ENCODE data around the gene VTI1A.

The VTI1A gene

DNA sequence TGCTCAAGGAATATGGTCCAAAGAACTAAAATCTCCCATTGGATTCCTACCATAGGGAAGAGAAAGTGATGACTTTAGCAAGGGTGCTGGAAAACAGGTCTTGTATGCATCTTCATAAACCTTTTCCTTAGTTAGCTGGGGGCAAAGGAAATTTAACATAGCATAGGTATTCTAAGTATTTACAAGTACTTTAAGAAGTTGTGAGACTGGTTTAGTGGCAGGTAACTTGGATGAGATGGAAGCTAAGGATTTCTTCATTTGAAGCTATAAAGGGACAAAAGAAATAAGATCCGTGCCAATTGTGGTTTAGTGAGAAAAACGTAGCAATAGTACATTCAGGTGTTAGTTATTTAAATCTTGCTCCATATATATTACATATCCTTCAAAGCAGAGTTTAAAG is 319.6 kb downstream of the VTI1A start:
- DNase-seq, result no peak

DNA sequence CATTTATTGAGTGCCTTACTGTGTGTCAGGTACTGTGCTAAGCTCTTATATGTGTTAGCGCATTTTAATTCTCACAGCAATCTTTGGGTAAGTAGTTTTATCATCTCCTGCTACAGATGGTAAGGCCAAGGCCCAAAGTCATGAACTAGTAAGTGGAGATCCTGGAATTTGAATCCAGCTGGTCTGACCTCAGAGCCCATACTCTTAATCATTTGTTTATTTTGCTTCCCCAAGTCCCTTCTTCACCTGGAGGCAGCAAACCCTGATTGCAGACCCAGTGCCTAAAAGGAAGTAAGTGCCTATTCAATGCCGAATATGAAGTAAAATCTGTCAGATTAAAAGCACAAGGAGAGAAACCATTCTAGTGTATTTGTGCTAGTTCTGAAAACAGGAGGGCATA is 320.1 kb downstream of the VTI1A start:
- no peak for DNase-seq

DNA sequence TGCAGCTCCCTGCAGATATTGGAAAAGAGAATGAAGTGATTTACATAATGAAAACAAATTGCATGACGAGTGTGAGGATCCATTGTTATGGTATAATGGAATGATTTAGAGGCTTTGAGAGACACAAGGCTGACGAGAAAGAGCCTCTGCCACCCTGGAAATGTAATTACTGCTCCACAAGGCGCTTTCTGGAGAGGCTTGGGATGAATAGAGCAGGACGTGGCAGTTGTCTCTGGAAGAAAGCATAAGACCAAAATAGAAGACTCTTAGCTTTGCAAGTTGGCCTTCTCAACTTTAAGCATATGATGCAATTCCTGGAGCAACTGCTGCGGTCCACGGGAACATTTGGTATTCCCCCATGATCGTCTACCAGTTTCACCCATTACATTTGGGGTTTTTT is 321.1 kb downstream of the VTI1A start:
- no peak for DNase-seq

DNA sequence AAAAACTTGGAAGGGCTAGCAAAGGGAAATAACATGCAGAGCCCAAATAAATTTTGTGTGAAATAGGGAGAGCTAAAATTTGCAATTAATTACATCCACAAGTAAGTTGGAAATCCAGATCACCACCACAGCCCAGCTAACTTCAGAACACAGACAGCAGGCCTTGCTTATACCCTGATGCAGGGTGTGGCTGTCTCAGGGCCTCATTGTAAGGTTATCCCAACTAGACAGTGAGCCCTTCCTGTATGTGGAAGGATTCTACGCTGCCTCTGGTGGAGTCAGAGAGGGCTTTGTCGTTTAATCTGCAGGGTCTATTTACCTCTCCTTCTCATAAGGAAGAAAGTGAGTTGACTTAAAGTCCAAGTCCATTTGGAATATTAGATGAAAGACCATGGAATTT is 322.1 kb downstream of the VTI1A start:
- no peak for DNase-seq

DNA sequence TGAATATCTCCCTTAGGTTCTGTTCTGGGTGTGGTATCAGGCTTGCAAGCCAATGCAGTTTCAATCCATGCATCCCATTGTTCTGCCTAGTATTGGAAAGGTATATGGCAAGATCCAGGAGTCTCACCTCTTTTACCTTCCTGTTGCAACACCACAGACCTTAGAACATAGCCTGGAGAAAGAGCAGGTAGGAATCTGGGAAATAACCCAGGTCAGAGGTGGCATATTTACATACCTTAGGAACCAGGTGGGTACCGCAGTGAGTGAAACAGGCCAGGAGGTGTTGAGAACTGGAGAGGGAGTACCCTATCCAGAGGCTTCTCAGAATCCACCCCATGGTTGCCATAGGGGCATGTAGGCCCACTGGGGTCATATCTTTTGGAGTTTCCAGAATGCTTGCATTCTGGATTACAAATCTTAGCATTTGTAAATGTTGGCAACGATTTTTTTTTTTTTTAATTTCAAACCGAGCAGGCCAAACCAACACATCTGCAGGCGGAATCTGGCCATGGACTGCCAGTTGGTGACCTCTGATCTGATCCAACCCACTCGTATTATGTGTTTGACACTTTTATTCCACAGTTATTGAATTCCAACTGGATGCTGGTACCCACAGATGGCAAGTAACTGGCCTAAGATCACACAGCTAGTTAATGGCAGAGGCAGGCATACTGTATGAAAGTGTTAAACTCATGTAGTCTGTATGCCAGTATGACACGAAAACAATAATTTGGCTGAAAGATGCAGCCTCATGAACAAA is 322.8 kb downstream of the VTI1A start:
- DNase-seq, result no peak

DNA sequence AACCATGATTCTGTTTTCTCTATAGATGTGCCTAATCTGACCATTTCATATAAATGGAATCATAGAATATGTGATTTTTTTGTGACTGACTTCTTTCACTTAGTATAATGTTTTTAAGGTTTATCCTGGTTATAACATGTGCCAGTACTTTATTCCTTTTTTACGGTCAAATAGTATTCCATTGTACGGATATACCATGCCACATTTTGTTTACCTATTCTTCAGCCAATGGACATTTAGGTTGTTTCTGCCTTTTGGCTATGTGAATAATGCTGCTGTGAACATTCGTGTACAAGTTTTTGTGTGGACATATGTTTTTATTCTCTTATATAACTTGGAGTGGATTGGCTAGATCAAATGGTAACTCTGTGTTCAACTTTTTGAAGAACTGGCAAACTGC is 324.7 kb downstream of the VTI1A start:
- no peak for DNase-seq

DNA sequence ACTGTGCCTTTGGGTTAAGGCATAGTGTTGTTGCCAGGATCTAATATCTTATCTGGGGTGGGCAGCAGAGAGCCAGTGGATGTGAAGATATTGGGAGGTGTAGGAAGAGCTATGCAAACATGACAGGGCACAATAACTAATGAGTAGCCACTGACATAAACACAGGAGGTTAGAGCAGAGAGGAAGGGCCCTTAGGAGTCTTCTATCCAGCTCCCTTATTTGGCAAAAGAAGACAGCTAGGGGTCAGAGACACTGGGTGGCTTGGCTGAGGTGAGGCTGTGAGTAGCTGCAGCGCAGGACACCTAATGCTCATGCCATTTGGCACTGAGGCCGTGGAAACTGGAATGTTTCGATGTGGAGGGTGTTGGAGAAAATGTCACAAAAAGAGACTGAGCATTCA is 326.8 kb downstream of the VTI1A start:
- DNase-seq, result no peak

DNA sequence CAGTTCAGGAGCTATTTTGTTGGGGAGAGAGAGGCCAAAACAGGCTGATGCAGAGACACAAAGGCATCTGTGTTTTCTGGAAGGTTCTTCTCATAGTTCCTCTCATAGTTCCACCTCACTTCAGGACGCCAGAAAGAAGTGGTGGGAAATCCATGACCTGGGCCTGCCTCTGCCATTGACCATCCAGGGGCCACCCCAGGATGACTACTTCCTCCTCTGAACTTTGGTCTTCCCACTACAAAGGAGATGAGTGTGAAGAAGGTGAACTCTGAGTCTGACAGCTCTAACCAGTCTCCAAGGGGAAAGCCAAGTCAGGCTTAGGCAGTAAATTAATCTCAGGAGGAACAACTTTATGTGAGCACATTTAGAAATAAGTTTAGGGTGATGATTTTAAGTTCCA is 327.2 kb downstream of the VTI1A start:
- no peak for DNase-seq

DNA sequence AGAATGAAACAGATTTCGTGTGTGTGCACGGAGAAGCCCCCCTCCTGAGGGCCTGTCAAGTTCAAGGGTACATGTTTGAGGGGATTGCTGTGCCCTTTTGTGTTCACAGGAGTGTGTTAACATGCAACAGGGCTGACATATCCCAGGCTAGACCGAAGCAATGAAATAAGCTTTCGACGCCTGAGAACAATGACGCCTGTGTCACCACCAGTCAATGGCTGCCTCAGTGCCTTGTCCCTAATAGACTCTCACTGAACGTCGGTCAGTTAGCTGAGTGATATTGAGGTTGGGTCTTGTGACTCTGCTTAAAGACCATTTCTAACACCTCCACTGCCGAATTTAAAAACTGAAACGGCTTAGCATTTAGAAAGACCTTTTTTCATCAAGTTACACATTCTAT is 327.8 kb downstream of the VTI1A start:
- DNase-seq, result no peak

DNA sequence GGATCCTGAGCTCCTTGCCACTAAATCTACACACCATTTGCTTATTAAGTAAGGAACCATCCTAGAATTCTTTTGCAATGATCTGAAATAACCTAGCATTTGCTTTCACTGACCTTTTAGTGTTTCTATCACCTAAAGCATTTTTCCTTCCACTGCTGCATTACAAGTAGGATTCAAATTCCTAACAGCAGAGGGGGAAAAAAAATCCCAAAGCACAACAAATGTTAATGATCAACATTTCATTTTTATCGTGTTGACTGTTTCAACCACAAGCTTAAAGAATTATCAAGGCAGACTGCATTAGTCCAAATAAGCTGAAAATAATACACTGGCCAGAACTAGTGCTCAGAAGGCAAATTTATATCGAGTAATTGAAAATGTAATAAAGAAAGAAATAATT is 328.4 kb downstream of the VTI1A start:
- DNase-seq, result no peak

DNA sequence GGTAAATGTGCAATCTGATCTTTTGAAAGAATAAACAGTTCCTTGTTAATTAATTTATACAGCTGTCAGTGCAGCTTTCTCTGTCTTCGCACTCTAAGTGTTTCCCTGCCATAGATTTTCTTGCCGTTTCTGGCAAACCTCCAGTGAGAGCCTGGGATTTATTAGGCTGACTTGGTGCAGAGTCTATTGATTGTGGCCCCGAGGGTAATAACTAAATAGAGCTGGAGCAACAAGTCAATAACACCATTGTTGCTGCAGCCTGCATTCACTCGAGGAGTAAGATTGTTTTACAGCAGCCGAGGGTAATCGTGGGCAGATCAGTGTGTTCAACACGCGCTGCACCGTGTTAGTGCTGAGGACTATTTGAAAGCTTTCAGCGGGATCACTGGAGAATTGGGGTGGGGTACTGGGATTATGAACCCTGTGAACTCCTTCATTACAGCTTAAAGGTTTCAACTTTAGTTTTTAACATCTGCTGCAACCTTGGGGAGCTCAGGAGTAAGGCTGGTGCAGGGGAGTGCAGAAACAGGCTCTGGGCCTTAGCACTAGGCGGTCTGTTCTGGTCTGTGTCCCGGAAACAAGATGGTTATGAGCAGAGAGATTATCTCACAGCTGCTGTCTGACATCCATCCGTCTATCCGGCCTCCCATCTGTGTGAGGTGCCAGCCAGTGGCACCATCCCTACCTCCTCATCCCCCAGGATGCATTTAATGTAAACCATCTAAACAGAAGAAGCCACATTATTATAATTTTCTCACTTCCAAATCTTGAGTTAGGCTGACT is 329.1 kb downstream of the VTI1A start:
- peak; percentile 41 for DNase-seq

DNA sequence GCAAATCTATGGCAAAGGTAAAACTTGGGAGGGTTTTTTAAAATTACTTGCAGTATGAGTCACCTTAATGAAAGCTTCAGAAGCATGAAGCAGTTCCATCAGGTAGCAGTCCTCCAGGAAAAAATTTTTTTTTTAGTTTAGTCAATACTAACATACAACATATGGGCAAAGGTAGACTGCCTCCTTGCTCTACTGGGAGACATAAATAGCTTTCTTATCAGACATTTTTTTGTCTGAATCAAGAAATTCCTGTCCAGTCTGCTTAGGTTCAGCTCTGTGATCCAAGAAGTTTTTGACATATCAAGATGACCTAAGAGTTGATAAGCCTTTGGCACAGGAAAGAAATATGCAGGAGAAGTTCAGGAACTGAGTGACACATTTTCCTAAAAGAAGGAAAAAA is 331.6 kb downstream of the VTI1A start:
- DNase-seq, result no peak

DNA sequence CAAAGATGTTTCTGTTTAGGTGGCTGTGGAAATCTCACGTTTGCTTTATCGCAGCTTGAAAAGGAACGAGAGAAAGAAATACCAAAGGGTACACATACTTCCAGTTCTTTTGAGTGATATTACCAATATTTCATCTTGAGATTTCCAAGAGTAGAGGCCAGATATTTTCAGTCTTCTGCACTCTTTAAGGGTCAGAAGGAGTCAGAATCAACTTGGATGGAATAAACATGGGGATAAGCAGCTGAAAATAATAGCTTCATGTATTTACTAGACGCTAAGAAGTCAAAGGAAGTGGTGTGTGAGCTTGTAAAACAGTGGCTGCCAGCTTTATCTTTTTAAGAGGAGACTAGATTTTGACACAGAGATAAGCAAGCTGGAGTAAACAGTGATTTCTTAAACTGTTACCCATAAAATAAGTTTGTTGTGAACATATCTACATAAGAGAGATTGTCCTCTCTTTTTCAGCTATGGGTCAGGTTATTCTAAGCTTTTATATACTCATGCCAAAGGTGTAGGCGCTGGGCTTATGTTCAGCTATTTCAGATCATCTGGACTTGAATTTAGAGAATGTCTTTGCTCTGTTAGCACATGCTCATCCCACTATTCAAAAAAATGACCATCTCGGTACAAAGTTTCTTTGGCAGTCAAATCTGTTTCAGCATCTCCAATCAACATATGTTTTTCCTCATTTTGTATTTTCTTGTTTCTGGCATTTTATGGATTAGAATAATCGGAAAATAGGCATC is 332.2 kb downstream of the VTI1A start:
- no peak for DNase-seq

DNA sequence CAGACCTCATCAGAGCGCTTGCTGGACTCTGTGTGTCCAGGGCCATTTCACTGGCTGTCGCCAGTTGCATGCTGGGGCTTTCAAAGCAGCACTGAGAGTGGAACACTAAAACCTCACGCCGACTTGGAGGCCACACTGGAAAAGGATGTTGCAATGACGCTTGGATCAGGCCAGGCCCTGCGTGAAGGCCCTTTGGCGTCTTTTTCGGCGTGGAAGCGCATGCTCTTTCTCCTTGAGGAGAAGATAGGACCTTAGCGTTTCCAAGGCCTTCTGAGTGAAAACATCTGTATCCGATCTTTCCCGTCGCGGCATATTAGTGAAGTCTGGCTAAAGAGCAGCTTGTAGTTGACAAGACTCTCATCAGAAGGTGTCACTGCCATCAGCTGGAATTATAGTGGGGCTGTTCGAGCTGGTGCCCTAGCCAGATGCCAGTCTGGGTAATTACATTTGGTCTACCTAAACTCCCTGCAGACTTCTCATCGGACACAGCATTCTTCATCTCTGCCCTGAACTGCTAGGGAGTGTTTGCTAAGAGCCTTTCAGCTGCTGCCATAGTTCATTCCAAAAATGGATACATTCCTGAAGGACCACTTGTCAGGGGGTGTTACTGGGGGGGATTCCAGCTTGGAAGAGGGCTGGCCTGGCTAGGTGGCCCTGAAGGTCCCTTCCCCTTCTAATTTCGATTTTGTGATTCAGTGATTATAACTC is 335.3 kb downstream of the VTI1A start:
- peak; percentile 82 for DNase-seq

DNA sequence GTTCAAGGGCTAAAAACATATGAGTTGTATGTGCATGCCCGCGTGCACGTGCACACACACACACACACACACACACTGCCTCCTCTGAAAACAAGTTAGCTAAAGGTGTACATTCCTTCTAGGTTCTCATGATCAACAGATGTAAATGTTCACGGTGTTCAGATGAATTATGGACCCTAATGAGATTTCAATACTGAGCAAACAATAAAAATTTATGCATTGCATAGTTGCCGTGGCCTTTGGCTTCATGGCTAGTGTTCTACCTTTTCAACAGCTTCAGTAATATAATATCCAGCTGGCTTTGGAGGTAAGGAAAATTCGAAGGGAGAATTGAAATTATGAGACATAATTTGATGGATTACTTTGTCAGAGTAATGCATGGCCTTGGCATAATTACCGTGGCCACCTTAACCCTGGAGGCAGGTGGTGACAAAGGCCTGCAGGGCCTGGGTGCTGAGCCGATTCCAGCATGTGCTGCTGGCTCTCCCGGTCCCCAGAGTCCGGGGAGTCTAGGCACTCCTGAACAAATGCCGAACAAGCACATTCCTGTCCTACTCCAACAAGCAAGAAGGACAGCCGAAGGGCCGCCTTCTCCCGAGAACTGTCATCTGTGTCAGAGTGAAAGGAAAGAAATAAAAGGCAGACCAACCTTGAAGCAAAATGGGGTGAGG is 336.5 kb downstream of the VTI1A start:
- DNase-seq, result peak; percentile 47

DNA sequence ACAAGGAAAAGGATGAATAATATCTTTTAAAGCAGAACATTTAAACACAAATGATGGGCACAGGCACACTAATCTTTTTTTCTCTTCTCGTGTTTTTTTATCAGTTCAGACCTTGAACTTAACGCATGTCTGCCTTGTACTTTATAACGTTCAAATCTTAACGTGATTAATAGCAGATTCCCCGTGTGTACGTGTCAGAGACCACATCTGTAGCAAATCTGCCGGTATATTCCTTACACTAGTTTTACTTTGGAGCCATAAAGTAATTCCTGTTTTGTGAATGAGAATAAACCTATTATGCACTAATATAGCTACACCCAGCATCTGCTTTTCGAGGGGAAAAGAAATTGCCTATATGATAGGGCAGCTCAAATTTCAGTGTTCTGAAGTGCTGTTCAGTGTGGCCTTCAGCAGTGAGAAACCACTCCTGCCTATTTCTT is 337.0 kb downstream of the VTI1A start:
- DNase-seq, result no peak

DNA sequence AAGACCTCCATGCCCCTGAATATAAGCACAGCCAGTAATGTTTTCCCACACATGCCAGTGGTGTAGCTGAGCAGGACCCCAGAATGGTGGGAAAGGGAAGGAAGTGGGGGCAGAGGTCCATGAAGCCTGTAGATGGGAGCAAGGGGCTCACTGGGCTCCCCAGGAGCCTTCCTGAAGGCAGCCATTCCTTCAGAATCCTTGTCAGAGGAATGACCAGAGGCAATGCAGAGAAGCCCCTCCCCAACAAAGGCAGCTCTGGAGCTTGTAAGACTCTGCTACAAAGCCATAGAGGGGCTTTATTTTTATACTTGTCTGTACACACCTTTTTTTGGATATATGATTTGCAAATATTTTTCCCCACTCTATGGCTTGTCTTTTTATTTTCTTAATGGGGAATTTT is 338.1 kb downstream of the VTI1A start:
- DNase-seq, result no peak

DNA sequence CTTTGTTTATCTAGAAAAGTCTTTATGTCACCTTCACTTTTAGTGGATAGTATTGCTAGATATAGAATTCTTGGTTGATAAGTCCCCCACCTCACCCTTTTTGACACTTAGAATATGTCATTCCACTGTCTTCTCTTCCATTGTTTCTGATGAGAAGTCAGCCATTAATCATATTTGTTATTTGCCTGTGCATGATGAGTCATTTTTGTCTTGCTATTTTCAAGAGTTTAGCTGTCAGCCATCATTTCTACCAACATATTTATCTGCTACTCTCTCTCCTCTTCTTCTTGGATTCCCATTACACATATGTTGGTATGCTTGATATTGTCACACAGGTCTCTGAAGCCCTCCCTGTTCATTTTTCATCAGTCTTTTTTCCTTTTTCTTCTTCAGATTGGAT is 342.2 kb downstream of the VTI1A start:
- no peak for DNase-seq

DNA sequence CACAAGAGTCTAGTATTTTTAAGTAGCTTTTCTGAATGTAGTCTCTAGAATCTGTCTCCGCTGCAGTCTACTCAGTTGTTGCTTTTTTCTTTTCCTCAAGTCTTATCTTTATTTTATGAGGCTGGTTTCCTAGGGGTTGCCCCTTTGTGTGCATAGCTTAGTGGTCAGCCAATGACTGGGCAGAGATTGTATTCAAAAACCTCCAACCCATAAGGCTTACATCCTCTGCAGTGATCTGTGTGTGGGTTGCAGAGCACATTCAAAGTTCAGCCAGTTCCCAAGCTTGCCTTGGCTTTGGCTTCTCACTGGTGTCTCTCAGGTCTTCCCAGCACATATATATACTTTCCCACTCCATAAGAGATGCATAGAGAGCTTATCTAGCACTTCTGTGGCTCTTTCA is 343.0 kb downstream of the VTI1A start:
- no peak for DNase-seq

DNA sequence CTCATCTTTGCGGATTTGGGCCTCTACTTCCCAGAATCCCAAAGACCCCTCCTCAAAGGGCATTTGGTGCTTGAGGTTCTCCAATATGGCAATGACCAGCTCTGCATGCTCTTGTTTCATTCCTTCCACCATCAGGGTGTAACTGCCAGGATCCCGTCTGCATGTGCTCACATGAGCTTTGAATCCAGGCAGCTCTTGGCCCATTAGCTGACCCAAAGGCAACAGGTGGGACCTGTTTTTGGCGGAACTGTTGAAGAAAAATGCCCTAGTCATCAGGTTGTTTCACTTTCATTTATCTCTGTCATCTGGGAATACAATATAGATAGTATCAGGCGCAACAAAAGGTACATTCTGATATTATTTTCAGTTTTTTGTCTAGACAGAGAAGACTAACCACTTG is 343.9 kb downstream of the VTI1A start:
- DNase-seq, result no peak

DNA sequence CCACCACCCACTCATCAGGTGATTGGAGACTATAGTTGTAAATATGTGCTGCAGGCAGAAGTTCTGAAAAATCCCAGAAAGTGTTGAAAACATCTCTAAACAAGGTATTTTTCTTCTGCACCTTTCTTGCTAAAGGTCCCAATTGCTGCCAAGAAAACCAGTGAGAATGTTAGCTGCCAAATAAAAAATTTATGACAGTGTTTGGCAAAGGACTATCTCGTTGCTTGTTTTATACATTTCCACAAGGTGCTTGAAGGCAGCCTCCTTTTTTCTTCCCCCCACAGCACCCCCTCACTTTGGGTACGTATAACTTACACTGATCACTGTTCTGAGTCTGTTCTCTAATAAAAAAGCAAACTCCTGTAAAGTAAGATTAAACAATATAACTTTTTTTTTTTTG is 344.4 kb downstream of the VTI1A start:
- DNase-seq, result no peak

DNA sequence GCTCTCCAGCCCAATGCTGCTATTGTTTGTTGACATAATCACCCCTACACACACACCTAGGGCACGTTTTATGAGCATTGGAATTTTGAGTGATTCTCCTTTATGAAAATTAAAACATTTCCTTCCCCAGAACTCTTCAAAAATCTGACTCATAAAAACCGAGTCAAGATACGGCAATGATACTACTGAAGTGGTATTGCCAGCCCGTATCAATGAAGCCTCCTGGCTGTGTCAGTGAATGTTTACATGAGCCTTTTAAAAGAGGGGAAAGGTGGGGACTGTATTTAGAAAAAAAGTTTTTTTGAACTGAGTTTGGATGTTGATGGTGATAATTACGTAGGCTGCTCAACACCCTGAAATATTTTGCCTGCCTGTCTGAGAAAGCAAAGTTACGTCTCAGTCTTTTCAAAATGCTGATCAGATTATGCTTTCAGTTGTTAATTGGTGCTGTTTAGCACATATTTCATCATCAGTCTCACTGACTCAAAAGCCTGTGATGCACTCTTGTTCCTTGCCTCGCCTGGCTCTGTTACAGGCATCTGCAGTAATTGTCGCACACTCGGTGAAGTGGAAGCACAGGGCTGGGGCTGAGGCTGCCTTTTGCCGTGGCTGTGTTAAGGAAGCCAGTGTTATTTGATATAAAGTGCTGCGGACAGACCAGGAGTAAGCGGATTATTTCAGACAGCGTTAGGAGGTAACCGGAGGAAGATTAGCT is 345.6 kb downstream of the VTI1A start:
- peak; percentile 72 for DNase-seq

Data from right hindlimb (tissue), 1 donor.